HG03196 (cell line): ENCODE results near the gene CAPN10.
"Not testable (repeated sequence)": the region's sequence is repeated elsewhere in the genome, so short reads cannot be mapped to it uniquely, and the experiment has no call there.

Experiments used
- ATAC-seq: cut with Tn5 transposase; IDR thresholded peaks from one replicate; pipeline ENCODE4 v1.9.1; 2021; ENCODE audit not compliant: unreplicated experiment

CAPN10 gene

GRCh38 chr2:240601061-240601830 lies 14.7 kb downstream of the CAPN10 start:
- ATAC-seq, result no peak

DNA sequence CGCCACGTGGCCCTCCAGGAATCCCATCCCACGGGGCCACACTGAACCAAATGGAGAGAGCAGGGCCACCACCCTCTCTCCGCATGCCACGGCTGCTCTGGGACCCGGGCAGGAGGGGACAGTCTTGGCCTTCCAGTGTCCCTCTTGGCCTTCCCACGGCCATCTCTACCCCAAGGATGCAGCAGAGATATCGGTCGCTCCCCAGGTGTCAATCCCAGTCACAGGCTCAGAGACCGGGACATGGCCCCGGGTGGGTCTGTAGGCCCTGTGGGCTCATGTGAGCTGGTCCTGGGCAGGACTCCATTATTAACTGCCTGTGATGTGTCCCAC lies 15.3 kb downstream of the CAPN10 start:
- ATAC-seq, result no peak

DNA sequence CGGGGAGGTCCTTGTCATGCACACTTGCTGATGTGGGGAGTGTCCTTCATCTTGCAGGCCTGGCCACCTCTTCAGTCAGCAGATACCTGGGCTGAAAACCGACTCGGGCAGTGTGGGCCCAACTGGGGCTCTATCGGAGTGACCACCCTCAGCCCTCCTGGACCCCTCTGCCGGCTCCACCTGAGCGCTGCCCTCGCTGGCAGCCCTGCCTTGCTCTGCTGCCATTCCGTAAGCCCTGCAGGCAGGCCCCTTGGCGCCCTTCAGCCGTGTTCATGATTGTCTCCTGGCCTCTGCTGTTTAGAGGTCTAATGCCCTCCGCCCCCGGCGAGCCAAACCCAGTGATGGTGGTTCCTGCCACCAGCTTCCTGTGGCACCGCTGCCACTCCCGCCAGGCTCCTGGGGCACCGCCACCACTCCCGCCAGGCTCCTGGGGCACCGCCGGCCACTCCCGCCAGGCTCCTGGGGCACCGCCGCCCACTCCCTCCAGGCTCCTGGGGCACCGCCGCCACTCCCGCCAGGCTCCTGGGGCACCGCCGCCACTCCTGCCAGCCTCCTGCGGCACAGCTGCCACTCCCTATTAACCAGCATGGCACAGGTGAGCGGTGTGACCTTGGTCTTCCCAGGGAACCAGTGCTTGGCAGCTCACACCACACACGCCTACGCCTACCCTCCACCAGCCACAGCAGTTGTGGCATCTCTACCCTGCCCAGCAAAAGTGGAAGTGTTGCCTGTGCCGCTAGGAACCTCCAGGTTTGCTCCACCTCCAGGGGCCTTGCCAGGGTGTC lies 15.9 kb downstream of the CAPN10 start:
- no peak for ATAC-seq

- no peak for ATAC-seq
Observed at GRCh38 chr2:240603081-240603835, 16.7 kb downstream of the CAPN10 start.

DNA sequence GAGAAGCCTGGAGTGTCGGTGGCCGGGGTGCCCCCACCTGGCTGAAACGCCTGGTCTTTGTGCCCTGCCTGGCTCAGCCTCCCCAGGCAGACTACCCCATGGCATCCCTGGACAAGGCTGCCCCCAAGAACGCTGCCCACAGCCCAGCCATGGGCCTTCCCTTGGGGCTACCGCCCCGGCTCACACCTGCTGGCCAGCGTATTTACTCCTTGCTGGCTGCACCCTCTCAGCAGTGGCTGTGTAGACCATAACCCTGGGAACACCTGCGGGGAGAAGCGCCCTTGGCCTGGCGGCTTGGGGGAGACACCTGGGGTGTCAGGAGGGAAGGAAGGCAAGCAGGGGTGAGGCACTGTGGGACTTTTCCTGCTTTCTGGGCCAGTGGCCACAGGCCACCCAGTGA lies 17.3 kb downstream of the CAPN10 start:
- ATAC-seq, result no peak

DNA sequence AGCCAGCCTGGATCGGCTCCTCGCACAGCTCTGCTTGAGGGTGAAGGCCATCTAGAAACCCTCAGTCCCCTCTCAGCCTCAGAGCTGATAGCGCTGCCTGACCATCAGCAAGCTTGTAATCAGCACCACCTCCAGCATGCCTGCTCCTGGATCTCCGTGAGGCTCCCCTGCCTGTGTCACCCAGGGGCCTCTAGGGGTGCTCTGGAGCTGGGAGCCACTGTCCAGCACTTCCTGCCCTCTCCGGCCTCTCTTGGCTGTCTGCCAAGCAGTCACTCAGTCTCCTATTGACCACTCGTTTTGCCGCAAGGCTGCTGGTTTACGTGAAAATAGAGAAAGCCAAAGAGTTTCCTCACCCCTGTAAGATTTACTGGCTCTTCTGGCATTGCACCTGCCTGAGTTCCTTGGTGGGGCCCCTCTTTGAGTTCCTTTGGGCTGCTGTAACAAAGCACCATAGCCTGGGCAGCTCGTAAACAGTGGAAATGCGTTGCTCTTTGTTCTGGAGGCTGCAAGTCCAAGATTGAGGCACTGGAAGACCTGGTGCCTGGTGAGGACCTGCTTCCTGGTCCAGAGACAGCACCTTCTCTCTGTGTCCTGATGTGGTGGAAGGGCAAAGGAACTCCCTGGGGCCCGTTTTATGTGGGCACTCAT lies 17.9 kb downstream of the CAPN10 start:
- no peak for ATAC-seq

- no peak for ATAC-seq
Observed at GRCh38 chr2:240604939-240605716, 18.6 kb downstream of the CAPN10 start.

DNA sequence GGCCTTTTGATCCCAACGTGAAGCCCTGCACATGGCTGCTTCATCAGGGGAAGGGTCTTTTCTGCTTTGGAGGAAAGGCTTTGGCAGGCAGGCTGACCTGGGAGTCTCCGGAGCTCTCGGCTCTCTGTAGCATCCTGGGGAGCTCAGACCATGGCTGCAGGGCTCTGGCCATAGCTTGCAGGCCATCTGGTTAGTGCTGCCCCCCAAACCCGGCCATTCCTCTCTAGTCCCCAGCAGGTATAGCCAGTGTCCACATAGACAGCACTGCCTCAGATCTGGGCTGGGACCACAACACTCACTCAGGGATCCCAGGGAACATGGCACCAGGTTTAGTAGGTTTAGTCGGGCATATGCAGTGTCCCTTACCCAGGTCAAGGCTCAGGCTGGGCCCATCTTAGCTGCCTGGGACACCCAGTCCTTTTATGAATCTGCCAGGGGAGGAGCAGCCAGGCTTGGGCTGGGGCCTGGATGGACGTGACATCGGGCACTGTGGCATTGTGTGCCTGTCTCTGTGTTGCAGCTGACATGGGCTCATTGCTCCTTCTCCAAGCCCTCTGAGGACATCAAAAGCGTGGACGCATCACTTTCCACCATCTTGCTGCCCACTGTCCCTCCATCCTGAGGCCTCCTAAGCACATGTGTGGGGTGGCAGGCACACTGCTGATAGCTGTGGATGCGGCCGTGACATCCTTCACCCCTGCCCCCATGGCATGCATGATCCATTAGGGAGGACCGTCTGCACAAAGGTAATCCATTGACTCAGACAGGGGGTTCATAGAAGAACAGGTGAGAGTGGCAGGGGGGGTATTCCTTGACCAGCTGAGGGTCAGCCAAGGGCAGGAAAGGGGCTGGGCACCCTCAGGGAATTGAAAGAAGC lies 19.6 kb downstream of the CAPN10 start:
- ATAC-seq, result no peak

DNA sequence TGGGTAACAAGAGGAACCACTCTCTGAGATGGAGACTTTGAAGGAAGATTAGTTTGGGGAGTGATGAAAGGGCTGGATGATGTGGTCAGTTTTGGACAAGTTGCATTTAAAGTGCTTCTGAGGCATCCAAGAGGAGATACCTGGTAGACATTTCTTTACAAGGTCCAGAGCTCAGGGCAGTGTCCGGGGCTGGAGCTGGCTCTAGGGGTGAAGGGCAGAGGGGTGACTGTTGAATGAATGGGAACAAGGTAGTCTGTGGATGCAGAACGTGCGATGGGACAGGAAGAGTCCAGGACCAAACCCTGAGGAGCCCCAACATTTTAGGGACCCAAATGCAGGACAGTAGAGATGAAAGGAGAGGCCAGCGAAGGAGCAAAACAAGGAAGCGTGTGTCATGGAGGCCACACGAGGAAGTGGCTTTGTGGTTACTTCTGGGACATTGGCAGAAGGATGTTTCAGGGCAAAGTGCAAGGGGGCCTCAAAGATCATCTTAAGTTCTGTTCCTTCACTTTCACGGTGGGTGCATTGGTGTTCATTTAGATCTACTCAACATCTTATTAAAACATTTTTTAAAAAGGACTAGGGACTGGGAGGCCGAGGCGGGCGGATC lies 25.2 kb downstream of the CAPN10 start:
- ATAC-seq, result no peak

GRCh38 chr2:240613781-240614180 lies 27.2 kb downstream of the CAPN10 start:
- no peak for ATAC-seq

DNA sequence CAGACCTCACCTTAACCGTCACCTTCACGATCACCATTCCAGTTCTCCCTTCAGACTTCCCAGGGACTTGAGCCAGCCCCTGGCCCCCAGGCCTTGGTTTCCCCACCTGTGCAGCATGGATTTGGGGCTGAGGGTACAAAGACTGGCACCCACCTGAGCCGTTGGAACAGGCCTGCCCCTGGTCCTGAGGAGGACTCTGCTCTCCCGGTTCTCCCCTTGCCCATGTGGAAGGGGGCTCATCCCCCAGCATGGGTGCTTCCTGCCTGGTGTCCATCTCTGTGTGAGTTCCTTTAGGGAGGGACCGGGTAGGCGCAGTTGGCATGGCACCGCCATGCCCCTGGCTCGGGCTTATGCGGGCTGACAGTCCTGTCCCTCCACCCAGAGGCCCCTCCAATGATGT lies 27.9 kb downstream of the CAPN10 start:
- no peak for ATAC-seq

GRCh38 chr2:240615396-240615795 lies 28.9 kb downstream of the CAPN10 start:
- ATAC-seq, result no peak

DNA sequence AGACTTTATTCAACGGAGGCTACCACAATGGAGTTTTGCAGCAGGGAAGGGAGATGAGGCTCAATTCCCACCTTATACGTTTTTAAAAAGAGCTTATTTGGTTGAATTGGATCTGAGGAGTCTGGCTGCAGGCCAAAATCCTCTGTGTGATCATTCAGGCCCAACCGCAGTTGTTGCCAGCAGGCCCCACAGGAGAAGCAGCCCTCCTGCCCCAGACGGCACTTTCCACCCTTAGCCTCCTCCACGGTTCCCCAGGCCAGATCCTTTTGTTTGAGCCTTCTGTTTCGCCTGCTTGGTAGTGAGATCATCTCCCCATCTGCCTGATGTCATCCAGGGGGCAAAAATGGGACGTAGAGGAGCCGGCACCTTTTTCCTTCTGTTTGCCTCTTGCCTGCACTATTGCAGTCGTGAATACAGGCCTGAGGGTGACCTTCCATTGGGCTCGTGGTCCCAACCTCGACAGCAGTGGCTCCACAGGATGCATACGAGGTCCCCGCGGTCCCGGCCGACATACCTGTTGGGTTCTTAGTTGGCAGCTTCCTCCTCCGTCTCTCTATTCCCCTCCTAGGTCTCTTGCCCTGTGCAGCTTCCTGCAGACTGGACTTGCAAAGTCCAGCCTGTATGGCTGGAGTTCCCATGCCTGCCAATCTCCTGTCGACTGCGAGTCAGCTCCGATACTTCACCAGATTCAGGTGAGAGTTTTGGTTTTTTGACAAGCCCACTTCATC lies 29.4 kb downstream of the CAPN10 start:
- no peak for ATAC-seq

DNA sequence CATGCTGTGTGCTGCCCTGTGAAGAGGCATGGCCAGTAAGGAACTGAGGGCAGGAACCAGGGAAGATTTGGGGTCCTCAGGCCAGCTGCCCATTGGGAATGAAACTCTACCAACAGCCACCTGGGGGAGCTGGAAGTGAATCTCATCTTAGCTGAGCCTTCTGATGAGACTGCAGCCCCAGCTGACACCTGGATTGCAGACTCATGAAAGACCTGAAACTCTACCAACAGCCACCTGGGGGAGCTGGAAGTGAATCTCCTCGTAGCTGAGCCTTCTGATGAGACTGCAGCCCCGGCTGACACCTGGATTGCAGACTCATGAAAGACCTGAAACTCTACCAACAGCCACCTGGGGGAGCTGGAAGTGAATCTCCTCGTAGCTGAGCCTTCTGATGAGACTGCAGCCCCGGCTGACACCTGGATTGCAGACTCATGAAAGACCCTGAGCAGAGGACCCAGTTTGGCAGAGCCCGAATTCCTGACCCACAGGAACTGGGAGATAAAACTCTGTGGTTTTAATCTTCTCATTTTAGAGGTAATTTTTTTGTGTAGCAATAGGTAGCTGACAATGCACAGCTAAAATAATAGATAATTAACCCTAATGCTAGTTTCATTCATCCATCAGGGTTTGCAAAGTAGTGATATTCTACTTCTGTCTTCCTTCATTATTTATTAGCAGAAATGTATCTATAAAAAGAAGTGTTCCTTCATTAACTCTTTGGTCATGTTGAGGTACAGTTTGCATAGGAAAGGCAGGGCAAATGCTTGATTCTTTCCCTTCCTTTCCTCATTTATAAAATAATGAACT lies 30.5 kb downstream of the CAPN10 start:
- not testable (repeated sequence) for ATAC-seq

GRCh38 chr2:240618776-240619175 lies 32.2 kb downstream of the CAPN10 start:
- ATAC-seq, result no peak

DNA sequence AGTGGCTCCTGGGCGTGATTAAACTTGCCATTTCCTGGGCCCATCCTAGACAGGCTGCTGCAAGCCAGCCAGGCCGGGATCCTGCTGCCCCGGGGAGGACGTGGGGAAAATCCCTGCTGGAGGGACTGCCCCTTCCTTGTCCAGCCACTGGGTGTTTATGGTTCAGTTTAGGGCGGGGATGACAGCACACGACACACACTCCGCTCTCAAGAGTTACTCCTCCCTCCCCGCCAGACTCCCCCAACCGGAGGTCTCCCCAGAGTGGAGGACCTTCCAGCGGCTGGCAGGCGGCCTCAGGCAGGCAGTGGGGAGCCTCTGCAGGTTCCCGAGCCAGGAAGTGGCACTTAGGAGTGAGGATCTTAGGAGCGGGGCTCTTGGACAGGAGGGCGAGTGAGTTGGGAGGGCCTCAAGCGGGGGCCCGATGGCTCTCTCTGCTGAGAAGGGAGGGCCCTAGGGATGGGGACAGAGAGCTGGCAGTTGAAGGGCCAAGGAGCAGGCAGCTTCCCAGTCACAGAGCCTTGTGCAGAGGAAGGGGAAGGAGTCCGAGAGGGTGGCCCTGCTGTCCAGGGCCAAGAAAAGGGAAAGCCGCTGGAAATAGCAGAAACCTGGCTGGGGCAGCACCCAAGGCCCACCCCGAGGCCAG lies 33.1 kb downstream of the CAPN10 start:
- no peak for ATAC-seq

- ATAC-seq, result no peak
Observed at GRCh38 chr2:240620149-240620731, 33.7 kb downstream of the CAPN10 start.
